Measurements from ENCODE around the gene GJA4. TPM values are rescaled to one million over a fixed set of nuclear protein-coding genes. Genes with fewer than 3 reads are reported as not detected.

Gene GJA4
- total and polyA plus RNA-seq, 8 donors, result 21.1 to 34.7 (median 29.1) TPM

DNA sequence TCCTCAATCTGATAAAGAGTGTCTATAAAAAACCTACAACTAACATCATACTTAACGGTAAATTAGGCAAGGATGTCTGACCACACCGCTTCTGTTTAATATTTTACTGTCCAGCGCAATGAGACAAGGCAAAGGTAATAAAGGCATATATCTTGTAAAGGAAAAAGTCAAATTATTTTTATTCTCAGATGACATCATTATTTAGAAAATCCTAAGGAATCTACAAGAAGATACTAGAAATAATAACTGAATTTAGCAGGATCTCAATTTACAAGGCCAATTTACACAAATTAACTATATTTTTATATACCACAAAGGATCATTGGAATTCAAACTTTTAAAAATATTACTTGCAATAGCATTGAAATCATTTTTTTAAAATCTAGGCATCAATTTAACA is 29.4 kb downstream of the GJA4 start:
- TF ChIP-seq CTCF (IDR thresholded peaks at IDR 0.05), result no peak
- H3K27me3 ChIP-seq, result no peaks in the 10 kb centered on the region
- H3K4me3 ChIP-seq, result no peak overlapping the region
- peaks cover 0 to 3% of the 10 kb centered on the region in 2 donors for H3K4me1 ChIP-seq
- intact Hi-C loops (cut with DNase I), result no loop called here
- H3K27ac ChIP-seq, result no peak overlapping the region
- ATAC-seq, result no peak
- DNase-seq, result no peak
- H3K9me3 ChIP-seq, result no peaks in the 10 kb centered on the region
- no peaks in the 10 kb centered on the region for H3K36me3 ChIP-seq

- ATAC-seq (no peak), DNase-seq (no peak)
- no peak overlapping the region for H3K4me3 ChIP-seq
- intact Hi-C loops (cut with DNase I), result no loop called here
- no peaks in the 10 kb centered on the region for H3K27me3 ChIP-seq
- H3K36me3 ChIP-seq, result no peaks in the 10 kb centered on the region
- TF ChIP-seq CTCF (IDR thresholded peaks at IDR 0.05), result no peak
- no peaks in the 10 kb centered on the region for H3K9me3 ChIP-seq
- peaks cover 0 to 3% of the 10 kb centered on the region in 2 donors for H3K4me1 ChIP-seq
- peak overlapping the region in 1 of 2 donors; percentile 5 for H3K27ac ChIP-seq
Measured at GRCh38 chr1:34824817-34825454, 32.1 kb downstream of the GJA4 start.

DNA sequence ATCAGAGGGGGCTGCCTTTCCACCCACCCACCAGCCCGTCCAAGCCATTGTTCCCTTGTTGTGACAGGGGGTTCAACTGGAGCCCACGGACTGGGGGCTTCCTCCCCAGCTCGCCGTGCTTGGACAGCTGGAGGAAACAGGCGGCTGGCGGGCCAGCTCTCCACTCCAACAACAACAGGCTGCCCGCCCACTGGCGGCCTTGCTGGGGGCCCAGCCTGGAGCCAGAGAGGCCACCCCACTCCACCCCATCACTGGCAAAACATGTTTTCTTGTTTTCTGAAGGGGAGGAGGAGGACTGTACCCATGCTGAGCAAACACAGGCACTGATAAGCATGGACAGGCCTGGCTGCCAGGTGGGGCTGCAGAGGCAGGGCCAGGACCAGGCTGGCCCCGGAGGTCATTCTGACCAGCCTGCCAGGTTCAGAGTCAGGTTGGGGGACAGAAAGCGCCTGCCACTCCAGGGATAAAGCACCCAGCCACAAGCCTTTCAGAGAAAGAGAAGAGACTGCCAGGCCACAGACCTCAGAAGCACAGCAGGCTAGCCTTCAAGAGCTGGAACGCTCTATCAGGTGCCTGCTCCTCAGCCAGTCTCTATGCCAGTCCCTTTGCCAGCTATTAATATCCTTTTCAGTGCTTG is 32.8 kb downstream of the GJA4 start:
- Histone ChIP-seq H3K27me3 (no peaks in the 10 kb centered on the region), H3K36me3 (no peaks in the 10 kb centered on the region), H3K4me3 (no peak overlapping the region), H3K27ac (peak overlapping the region in 1 of 2 donors; percentile 5), H3K9me3 (no peaks in the 10 kb centered on the region), H3K4me1 (peaks cover 0 to 3% of the 10 kb centered on the region in 2 donors)
- ATAC-seq, result peak; percentile 76
- intact Hi-C loops (cut with DNase I), result no loop called here
- peak in 1 of 4 donors; percentile 16 for DNase-seq
- no peak for TF ChIP-seq CTCF (IDR thresholded peaks at IDR 0.05)

- DNase-seq (no peak), ATAC-seq (no peak)
- TF ChIP-seq CTCF (IDR thresholded peaks at IDR 0.05), result no peak
- Histone ChIP-seq H3K9me3 (no peaks in the 10 kb centered on the region), H3K27me3 (no peaks in the 10 kb centered on the region), H3K4me3 (no peak overlapping the region), H3K27ac (no peak overlapping the region), H3K4me1 (peaks cover 0 to 3% of the 10 kb centered on the region in 2 donors), H3K36me3 (no peaks in the 10 kb centered on the region)
- intact Hi-C loops (cut with DNase I), result no loop called here
Measured at GRCh38 chr1:34827341-34827941, 34.6 kb downstream of the GJA4 start.

DNA sequence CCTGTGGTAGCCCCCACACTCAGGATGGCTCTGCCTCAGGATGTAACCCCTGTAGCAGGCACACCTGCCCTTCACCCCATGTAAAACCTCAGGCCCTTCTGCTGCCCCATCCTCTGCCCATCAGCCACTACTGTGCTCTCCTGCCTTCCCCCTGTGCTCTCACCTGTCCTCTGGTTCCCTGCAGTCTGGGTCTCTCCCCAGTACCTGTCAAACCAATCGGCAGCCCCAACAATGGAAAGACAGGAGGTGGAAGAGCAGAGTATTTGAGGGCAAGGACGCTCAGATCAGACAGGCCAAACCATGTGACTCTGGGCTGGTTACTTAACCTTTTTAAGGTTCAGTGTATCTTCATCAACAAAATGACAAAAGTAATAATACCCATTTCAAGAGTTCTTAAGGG is 35.8 kb downstream of the GJA4 start:
- Histone ChIP-seq H3K4me3 (no peak overlapping the region), H3K9me3 (no peaks in the 10 kb centered on the region), H3K36me3 (no peaks in the 10 kb centered on the region), H3K4me1 (peaks cover 0 to 3% of the 10 kb centered on the region in 2 donors), H3K27me3 (no peaks in the 10 kb centered on the region), H3K27ac (no peak overlapping the region)
- no peak for TF ChIP-seq CTCF (IDR thresholded peaks at IDR 0.05)
- intact Hi-C loops (cut with DNase I), result no loop called here
- ATAC-seq, result no peak
- no peak for DNase-seq
